ENCODE results near the gene NWD2. TPM values are rescaled to one million over a fixed set of nuclear protein-coding genes. Genes with fewer than 3 reads are reported as not detected.

NWD2 gene
- total and polyA plus RNA-seq, 9 of the 15 experiments (the other 6 are each of a cell fraction or from before 2014, with no cell fraction given): not detected

DNA sequence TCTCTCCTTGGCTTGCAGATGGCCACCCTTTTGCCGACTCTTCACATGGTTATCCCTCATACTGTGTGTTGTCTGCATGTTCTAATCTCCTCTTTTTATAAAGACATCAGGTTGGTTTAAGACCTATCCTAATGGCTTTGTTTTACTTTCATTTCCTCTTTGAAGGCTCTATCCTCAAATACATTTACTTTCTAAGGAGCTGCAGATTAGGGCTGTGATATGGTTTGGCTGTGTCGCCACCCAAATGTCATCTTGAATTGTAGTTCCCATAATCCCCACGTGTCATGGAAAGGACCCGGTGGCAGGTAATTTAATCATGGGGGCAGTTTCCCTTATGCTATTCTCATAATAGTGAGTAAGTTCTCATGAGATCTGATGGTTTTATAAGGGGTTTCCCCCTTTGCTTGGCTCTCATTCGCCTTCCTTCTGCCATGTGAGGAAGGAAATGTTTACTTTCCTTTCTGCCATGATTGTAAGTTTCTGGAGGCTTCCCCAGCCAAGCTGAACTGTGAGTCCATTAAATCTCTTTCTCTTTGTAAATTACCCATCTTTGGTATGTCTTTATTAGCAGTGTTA lies 237.1 kb downstream of the NWD2 start (continued):
- no peak for TF ChIP-seq E2F3 (CRISPR knock-in tag; IDR thresholded peaks at IDR 0.05)
- no peak for TF ChIP-seq GATA2 (CRISPR knock-in tag; IDR thresholded peaks at IDR 0.05)

DNA sequence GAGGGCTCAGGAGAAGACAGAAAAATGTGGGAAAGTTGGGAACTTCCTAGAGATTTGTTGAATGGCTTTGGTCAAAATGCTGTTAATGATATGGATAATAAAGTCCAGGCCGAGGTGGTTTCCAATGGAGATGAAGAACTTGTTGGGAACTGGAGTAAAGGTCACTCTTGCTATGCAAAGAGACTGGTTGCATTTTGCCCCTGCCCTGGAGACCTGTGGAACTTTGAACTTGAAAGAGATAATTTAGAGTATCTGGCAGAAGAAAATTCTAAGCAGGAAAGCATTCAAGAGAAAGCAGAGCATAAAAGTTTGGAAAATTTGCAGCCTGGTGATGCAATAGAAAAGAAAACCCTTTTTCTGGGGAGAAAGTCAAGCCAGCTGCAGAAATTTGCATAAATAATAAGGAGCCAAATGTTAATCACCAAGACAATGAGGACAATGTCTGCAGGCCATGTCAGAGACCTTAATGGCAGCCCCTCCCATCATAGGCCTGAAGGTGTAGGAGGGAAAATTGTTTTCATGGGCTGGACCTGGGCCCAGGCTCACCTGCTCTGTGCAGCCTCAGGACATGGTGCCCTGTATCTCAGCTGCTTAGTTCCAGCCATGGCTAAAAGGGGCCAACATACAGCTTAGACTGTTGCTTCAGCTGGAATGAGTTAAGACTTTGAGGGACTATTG lies 237.8 kb downstream of the NWD2 start:
- H3K4me2 ChIP-seq (ENCODE audit: insufficient read depth, low read length): no peak overlapping the region
- no peaks in the 10 kb centered on the region for H4K20me1 ChIP-seq (replicated peaks; ENCODE audit: control insufficient read depth, insufficient read depth, low read length)
- H3K4me3 ChIP-seq: no peak overlapping the region
- no peak overlapping the region for H2AFZ ChIP-seq (ENCODE audit: low read depth, low read length)
- H3K27ac ChIP-seq (ENCODE audit: extremely low read depth, low read depth, low read length): no peak overlapping the region
- no peak overlapping the region for H3K9ac ChIP-seq (ENCODE audit: insufficient read depth in 1 of 2, low read depth in 2 of 2, low read length in 2 of 2)
- no peaks in the 10 kb centered on the region for H3K36me3 ChIP-seq (ENCODE audit: control insufficient read depth, insufficient read depth, low read length)
- FAIRE-seq: no peak
- H3K27me3 ChIP-seq (ENCODE audit: control insufficient read depth in 2 of 2, insufficient read depth in 2 of 2, low read length in 2 of 2): no peaks in the 10 kb centered on the region
- 0% methylated on average over 1 of the region's 1 CpG for WGBS (ENCODE audit: insufficient coverage, low coverage, missing lambda C conversion rate)
- no peaks in the 10 kb centered on the region for H3K4me1 ChIP-seq (replicated peaks in 1 of 2; ENCODE audit: control insufficient read depth in 2 of 2, insufficient read depth in 2 of 2, low read length in 2 of 2)
- no peaks in the 10 kb centered on the region for H3K9me3 ChIP-seq (replicated peaks; ENCODE audit: control insufficient read depth, insufficient read depth, low read depth, low read length)
- H3K9me1 ChIP-seq (ENCODE audit: control insufficient read depth, insufficient read depth, low read length): no peaks in the 10 kb centered on the region
- DNase-seq (ENCODE audit: extremely low read depth in 1 of 4, low spot score in 3 of 4): no peak
- no peak for ATAC-seq
- POLR2A ChIA-PET: no interaction called here
- no TSS peak for BruUV-seq (replicated peaks)
- CTCF ChIA-PET (ENCODE audit: low intra/inter-chr PET ratio): no interaction called here
- no peaks in the 10 kb centered on the region for H3K79me2 ChIP-seq (ENCODE audit: control insufficient read depth, insufficient read depth, low read length)
- in situ Hi-C loops (cut with MboI): no loop called here
- intact Hi-C loops (cut with micrococcal nuclease): no loop called here
- TF ChIP-seq ZNF57 (CRISPR knock-in tag; IDR thresholded peaks at IDR 0.05): no peak
- no peak for TF ChIP-seq GABPA (tag; conservative IDR thresholded peaks at IDR 0.05; ENCODE audit: low read depth)
- no peak for TF ChIP-seq OTX1 (CRISPR knock-in tag; IDR thresholded peaks at IDR 0.05)
- TF ChIP-seq HDAC6 (IDR thresholded peaks at IDR 0.05; ENCODE audit: low read depth, low read length): no peak
- TF ChIP-seq ZNF253 (CRISPR knock-in tag; conservative IDR thresholded peaks at IDR 0.05): no peak
- TF ChIP-seq, protein P1, sequence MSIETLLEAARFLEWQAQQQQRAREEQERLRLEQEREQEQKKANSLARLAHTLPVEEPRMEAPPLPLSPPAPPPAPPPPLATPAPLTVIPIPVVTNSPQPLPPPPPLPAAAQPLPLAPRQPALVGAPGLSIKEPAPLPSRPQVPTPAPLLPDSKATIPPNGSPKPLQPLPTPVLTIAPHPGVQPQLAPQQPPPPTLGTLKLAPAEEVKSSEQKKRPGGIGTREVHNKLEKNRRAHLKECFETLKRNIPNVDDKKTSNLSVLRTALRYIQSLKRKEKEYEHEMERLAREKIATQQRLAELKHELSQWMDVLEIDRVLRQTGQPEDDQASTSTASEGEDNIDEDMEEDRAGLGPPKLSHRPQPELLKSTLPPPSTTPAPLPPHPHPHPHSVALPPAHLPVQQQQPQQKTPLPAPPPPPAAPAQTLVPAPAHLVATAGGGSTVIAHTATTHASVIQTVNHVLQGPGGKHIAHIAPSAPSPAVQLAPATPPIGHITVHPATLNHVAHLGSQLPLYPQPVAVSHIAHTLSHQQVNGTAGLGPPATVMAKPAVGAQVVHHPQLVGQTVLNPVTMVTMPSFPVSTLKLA (conservative IDR thresholded peaks at IDR 0.05): no peak
- no peak for TF ChIP-seq NELFE (IDR thresholded peaks at IDR 0.05; ENCODE audit: insufficient read depth, insufficient read length)
- no peak for TF ChIP-seq ZNF282 (CRISPR knock-in tag; IDR thresholded peaks at IDR 0.05)
- no peak for TF ChIP-seq KLF16 (IDR thresholded peaks at IDR 0.05)
